ENCODE measurements around the gene GIGYF2.

The GIGYF2 gene

DNA sequence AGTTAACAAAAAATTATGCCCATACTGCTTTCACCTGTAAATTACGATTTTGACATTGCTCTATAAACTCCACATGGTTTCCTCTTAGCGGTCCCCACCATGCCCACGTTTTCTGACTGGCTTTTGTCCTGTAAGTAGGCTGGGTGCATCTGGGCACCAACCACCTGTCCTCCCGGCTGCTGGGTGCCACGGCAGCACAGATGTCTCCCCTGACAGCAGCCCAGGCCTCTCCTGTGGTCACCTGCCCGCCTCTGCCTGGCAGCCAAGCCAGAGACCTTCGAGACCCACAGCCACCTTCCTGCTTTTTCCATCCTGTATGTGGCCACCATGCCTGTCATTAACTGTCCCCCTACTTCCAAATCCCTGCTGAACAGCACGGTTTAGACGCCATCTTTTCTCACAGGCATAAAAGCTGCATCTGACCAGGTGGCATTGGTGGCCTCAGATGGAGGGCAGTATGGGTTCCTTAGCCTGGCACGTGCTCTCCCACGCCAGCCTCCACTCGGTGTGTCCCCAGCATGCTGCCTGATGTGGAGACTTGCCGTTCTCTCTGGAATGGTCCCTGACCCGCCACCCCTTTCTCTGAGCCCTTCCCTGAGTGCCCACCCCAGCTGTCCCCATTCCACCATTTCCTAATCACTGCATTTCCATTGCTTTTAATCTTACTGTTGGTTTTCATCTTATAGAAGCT, 191.9 kb downstream of the GIGYF2 start:
- CTCF ChIA-PET = interaction anchor here (1.4 kb wide), 1 partner anchor 29 kb away, joined by 3 read pairs; no protein-coding TSS in a partner anchor
- TF ChIP-seq, protein P1, sequence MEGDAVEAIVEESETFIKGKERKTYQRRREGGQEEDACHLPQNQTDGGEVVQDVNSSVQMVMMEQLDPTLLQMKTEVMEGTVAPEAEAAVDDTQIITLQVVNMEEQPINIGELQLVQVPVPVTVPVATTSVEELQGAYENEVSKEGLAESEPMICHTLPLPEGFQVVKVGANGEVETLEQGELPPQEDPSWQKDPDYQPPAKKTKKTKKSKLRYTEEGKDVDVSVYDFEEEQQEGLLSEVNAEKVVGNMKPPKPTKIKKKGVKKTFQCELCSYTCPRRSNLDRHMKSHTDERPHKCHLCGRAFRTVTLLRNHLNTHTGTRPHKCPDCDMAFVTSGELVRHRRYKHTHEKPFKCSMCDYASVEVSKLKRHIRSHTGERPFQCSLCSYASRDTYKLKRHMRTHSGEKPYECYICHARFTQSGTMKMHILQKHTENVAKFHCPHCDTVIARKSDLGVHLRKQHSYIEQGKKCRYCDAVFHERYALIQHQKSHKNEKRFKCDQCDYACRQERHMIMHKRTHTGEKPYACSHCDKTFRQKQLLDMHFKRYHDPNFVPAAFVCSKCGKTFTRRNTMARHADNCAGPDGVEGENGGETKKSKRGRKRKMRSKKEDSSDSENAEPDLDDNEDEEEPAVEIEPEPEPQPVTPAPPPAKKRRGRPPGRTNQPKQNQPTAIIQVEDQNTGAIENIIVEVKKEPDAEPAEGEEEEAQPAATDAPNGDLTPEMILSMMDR (IDR thresholded peaks at IDR 0.05; ENCODE audit: insufficient read depth, low read length, missing control alignments) = no peak
- no peak overlapping the region for H3K4me3 ChIP-seq (ENCODE audit: low read depth, low read length)
- POLR2A ChIA-PET = no interaction called here
- no peak for DNase-seq (ENCODE audit: low read depth, low spot score)

DNA sequence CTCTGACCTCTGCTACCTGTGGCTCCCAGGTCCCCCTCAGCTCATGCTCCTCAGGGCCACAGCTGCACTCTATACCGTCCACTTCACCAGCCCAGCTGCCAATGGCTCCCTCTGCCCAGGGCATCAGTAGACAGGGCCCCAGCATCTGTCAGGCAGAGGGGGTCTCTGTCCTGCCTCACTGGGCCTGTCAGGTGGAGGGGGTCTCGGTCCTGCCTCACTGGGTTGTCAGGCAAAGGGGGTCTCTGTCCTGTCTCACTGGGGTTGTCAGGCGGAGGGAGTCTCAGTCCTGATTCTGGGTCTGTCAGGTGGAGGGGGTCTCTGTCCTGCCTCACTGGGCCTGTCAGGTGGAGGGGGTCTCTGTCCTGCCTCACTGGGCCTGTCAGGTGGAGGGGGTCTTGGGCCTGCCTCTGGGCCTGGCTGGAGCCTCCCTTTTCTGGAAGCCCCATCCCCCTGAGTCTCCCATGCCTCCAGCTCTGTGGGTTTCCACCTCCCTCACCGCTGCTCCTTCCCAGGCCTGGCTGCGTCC, 192.8 kb downstream of the GIGYF2 start:
- ChIA-PET POLR2A (no interaction called here), CTCF (interaction anchor here (1.7 kb wide), 1 partner anchor 164 kb away, joined by 9 read pairs; no protein-coding TSS in a partner anchor)
- DNase-seq (ENCODE audit: low read depth, low spot score) = no peak
- TF ChIP-seq, protein P1 (IDR thresholded peaks at IDR 0.05; ENCODE audit: insufficient read depth, low read length, missing control alignments) = no peak
- no peak overlapping the region for H3K4me3 ChIP-seq (ENCODE audit: low read depth, low read length)

- no peak overlapping the region for H3K4me3 ChIP-seq (ENCODE audit: low read depth, low read length)
- POLR2A ChIA-PET = no interaction called here
- CTCF ChIA-PET = interaction anchor here (1.7 kb wide), 1 partner anchor 163 kb away, joined by 9 read pairs; no protein-coding TSS in a partner anchor
- DNase-seq (ENCODE audit: low read depth, low spot score) = no peak
- TF ChIP-seq, protein P1 (IDR thresholded peaks at IDR 0.05; ENCODE audit: insufficient read depth, low read length, missing control alignments) = no peak
Observed at GRCh38 chr2:232890536-232890895, 193.4 kb downstream of the GIGYF2 start.

GRCh38 chr2:232890896-232891601, 193.9 kb downstream of the GIGYF2 start:
- ChIA-PET CTCF (interaction anchor here (1.7 kb wide), 1 partner anchor 163 kb away, joined by 9 read pairs; no protein-coding TSS in a partner anchor), POLR2A (no interaction called here)
- no peak for DNase-seq (ENCODE audit: low read depth, low spot score)
- no peak overlapping the region for H3K4me3 ChIP-seq (ENCODE audit: low read depth, low read length)
- TF ChIP-seq, protein P1 (IDR thresholded peaks at IDR 0.05; ENCODE audit: insufficient read depth, low read length, missing control alignments) = no peak

GRCh38 chr2:232891621-232892071, 194.5 kb downstream of the GIGYF2 start:
- ChIA-PET POLR2A (no interaction called here), CTCF (interaction anchor here (1.7 kb wide), 1 partner anchor 162 kb away, joined by 9 read pairs; no protein-coding TSS in a partner anchor)
- TF ChIP-seq, protein P1 (IDR thresholded peaks at IDR 0.05; ENCODE audit: insufficient read depth, low read length, missing control alignments) = no peak

DNA sequence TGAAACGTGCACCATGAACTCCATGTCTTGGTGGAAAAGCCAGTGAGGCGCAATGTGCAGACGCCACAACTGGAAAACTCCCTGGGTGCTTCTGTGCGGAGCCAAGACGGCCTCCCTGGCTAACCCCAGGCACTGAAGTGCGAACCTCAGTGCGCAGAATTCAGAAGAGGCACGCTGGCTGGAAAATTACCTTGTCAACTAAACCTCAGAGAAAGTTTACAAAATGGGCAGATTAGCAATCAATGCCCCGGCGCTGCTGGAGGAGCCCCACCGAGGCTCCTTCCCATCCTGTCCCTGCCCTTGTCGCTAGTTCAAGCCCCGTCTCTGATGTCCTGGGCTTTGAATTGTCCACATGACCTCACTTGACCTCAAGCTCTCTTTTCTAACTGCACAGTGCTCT, 195.1 kb downstream of the GIGYF2 start:
- TF ChIP-seq, protein P1 (IDR thresholded peaks at IDR 0.05; ENCODE audit: insufficient read depth, low read length, missing control alignments) = no peak
- ChIA-PET POLR2A (no interaction called here), CTCF (no interaction called here)
- DNase-seq (ENCODE audit: low read depth, low spot score) = no peak
- no peak overlapping the region for H3K4me3 ChIP-seq (ENCODE audit: low read depth, low read length)

More at GRCh38 chr2:232891621-232892071, 194.5 kb downstream of the GIGYF2 start:
- DNase-seq (ENCODE audit: low read depth, low spot score) = no peak
- H3K4me3 ChIP-seq (ENCODE audit: low read depth, low read length) = no peak overlapping the region
